Astrocyte of the spinal cord (primary cell): Measurements from ENCODE around the gene HIVEP3.
A peak's percentile ranks its signal among the peaks of the same experiment; 100 is the strongest.

Experiments
- DNase-seq: peaks from one replicate; pipeline ENCODE4 v3.0.0; 2011; ENCODE audit warnings: low read depth, low spot score
- H3K4me3 ChIP-seq: 2 replicates; pipeline ENCODE4 v1.5.1; 2011; ENCODE audit warnings: low read depth, mild to moderate bottlenecking, low read length, moderate library complexity
- in situ Hi-C: cut with HindIII; loops from 2 replicates; pipeline ENCODE4 v1.10.0; 2017; ENCODE audit warnings: low sequenced_read_pairs
- TF ChIP-seq, protein P1 (sequence below): IDR thresholded peaks from 2 replicates; pipeline ENCODE4 v1.5.1; 2012; ENCODE audit warnings: low read depth, mild to moderate bottlenecking, low read length, inconsistent platforms

The HIVEP3 gene

DNA sequence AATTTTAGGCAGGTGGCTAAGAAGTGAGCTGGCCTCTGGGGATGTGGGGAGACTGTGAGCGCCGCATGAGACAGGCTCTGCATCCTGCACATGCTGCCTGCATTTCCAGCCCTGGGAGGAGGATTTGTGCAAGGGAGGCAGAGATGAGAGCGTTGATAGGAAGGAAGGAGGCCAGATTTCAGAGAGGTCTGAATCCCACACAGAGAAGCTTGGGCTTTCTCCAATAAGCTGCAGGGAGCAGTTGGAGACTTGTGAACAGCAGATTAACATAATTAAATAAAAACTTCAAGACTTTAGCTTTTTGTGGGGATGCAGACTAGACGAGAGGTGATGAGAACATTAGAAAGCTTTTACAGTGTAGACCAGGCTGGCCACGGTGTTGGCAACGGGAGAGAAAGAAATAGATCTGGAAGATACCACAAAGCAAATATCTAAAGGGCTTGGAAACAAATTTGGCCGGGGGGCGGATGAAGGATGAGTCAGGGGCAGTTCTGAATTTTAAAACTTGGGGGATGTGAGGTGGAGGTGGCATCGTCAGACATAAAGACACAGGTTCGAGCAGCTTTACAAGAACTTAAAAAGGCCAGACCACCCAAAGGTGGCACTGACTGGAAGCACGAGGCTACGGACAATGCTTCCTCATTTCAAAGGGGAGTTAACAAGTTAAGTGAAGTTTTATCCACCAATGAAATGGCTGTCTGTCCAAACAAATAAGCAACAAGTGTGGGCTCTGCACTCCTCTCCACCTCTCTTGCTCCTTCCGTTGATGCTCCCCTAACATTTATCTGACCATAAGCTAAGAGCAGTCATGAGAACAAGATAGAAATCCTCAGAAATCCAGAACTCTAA lies 57.0 kb downstream of the HIVEP3 start:
- TF ChIP-seq, protein P1, sequence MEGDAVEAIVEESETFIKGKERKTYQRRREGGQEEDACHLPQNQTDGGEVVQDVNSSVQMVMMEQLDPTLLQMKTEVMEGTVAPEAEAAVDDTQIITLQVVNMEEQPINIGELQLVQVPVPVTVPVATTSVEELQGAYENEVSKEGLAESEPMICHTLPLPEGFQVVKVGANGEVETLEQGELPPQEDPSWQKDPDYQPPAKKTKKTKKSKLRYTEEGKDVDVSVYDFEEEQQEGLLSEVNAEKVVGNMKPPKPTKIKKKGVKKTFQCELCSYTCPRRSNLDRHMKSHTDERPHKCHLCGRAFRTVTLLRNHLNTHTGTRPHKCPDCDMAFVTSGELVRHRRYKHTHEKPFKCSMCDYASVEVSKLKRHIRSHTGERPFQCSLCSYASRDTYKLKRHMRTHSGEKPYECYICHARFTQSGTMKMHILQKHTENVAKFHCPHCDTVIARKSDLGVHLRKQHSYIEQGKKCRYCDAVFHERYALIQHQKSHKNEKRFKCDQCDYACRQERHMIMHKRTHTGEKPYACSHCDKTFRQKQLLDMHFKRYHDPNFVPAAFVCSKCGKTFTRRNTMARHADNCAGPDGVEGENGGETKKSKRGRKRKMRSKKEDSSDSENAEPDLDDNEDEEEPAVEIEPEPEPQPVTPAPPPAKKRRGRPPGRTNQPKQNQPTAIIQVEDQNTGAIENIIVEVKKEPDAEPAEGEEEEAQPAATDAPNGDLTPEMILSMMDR: no peak
- DNase-seq: peak; percentile 31
- H3K4me3 ChIP-seq: no peak overlapping the region
- in situ Hi-C loops: no loop called here

DNA sequence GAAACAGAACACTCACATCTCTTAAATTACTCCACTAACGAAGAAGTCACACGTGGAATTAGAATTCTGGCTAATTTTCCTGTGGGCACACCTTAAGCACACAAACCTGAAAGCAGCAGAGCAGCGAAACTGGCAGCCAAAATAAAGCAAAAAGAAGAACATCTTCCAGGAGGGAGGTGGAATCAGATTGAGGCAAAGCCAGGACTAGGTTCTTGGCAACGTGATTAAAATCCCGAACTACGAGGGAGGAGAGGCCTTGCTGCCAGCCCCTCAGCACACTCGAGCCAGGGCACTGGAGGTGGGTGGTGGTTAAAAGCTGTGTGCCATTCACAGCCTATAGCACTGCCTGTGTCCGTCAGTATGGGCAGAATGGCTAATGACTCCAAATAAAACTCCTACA lies 58.0 kb downstream of the HIVEP3 start:
- DNase-seq: no peak
- in situ Hi-C loops: no loop called here
- H3K4me3 ChIP-seq: no peak overlapping the region
- TF ChIP-seq, protein P1: no peak

DNA sequence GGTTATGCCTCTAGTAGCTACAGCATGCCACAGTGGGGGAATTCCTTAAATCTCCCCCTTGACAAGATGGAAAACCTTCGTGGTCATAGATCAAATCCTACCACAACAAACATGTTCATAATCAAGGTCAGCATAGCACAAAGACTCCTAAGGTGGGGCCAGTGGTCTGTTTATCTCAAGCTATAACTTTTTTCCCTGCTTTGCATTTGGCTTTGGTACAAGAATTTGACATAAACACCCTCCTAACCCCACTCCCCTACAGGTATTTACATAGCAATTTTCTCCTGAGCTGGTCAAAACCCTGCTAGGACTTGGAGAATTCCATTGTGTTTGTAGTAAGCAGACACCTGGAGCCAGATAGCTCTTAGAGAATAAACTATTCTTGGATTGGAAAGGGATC lies 58.5 kb downstream of the HIVEP3 start:
- no peak overlapping the region for H3K4me3 ChIP-seq
- TF ChIP-seq, protein P1: no peak
- in situ Hi-C loops: no loop called here
- DNase-seq: no peak

DNA sequence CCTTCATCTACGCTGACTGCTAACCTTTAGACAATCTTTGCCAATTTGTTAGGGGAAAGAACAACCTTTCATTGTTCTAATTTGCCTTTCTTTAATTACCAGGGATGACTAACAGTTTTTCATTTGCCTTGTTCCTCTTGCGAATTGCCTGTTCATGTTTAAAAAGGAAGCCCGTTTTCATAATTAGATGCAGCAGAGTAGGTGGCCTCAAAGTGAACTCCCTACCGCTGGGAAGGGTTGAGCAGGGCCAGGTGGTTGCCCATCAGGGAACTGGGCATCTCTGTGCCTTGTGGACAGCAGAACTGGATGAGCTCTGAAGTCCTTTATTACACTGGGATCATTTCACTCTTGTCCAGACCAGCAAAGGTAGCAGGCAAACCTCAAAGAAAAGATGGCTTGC lies 59.0 kb downstream of the HIVEP3 start:
- TF ChIP-seq, protein P1: no peak
- no peak for DNase-seq
- in situ Hi-C loops: no loop called here
- H3K4me3 ChIP-seq: no peak overlapping the region

DNA sequence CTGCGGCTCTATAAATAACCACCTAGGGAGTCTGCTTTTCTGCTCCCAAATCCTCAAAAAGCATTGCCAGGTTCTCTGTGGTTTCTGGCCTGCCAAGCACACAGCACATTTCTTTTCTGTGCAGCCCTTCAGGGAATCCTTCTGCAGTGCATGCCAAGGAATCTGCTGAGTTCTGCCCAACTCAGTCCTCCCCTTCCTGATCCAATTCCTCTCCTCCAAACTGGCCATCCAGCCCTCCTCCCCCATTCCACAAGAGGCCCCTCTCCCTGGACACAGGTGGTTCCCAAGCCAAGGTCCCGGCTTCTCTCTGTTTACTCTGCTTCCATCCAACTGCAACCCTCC lies 61.8 kb downstream of the HIVEP3 start:
- H3K4me3 ChIP-seq: no peak overlapping the region
- DNase-seq: peak; percentile 69
- in situ Hi-C loops: no loop called here
- TF ChIP-seq, protein P1: no peak

DNA sequence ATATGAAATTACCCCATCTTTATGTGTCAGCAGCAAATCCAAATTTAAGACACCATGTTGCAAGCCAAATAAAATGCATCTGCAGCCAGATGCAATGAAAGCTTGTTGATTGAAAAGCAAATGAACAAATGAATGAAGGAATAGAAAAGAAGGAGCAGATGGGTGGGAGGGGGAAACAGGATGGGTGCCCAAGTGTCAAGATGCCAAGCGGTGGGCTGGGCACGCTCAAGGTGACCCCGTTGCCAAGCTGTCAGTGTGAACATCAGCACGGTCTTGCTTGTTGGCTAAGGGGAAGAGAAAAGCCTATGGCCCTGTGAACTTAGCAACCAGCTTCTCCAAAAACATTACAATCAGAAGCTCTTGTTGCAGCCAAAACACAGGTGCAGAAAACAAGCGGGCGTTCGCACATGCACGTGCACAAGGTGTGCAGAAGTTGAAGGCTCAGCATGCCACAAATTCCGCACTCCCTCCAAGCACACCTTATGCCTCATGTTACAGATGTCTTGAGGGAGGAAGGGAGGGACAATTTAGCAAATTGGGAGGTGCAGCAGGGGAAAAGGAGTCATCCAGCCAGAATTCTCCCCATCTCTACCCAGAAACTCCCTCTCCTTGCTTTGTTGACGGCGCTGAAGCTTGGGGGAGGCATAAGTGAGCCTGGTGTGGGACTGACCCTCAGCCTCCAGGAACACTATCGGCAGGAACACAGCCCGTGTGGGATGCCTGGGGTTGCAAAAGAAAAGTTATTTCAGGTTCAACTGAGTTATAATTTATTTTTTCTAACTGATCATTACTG lies 62.4 kb downstream of the HIVEP3 start:
- in situ Hi-C loops: no loop called here
- DNase-seq: no peak
- TF ChIP-seq, protein P1: no peak
- no peak overlapping the region for H3K4me3 ChIP-seq
